Mesenchymal stem cell (in vitro differentiated cells and primary cell): ENCODE results near the gene SEMG1.

Source experiments
- DNase-seq: peaks from one replicate; pipeline ENCODE4 v3.0.0-alpha.2; 2013
- H2AFZ ChIP-seq: one replicate; pipeline ENCODE4 v1.6.1; 2013; ENCODE audit warnings: low read depth, mild to moderate bottlenecking, control low read depth, inconsistent platforms, low read length, moderate library complexity
- H2AK5ac ChIP-seq: 2 replicates; pipeline ENCODE4 v1.6.1; 2013; ENCODE audit warnings: low read length, moderate library complexity, mild to moderate bottlenecking, inconsistent platforms; ENCODE audit not compliant: severe bottlenecking
- H2BK120ac ChIP-seq: one replicate; pipeline ENCODE4 v1.6.1; 2013; ENCODE audit warnings: low read depth, mild to moderate bottlenecking, inconsistent platforms, low read length, moderate library complexity
- H2BK12ac ChIP-seq, 2 experiments: one replicate each; pipeline ENCODE4 v1.6.1; 2013; ENCODE audit warnings: inconsistent platforms in 2 of 2, low read length in 2 of 2, mild to moderate bottlenecking in 2 of 2, moderate library complexity in 2 of 2, control low read depth in 1 of 2
- H2BK15ac ChIP-seq: one replicate; pipeline ENCODE4 v1.6.1; 2013; ENCODE audit warnings: mild to moderate bottlenecking, low read depth, inconsistent platforms; ENCODE audit not compliant: poor library complexity, severe bottlenecking
- H2BK5ac ChIP-seq: 2 replicates; pipeline ENCODE4 v1.6.1; 2013; ENCODE audit warnings: low read depth, mild to moderate bottlenecking, low read length, control low read depth, inconsistent platforms; ENCODE audit not compliant: poor library complexity, severe bottlenecking
- H3K14ac ChIP-seq, 2 experiments: one replicate each; pipeline ENCODE4 v1.6.1; 2013; ENCODE audit warnings: inconsistent platforms in 2 of 2, low read length in 2 of 2, control low read depth in 1 of 2, mild to moderate bottlenecking in 1 of 2, moderate library complexity in 1 of 2
- H3K18ac ChIP-seq, 2 experiments: one replicate each; pipeline ENCODE4 v1.6.1; 2013; ENCODE audit warnings: inconsistent platforms in 2 of 2, low read length in 2 of 2, control low read depth in 1 of 2, low read depth in 1 of 2, mild to moderate bottlenecking in 1 of 2
- H3K23ac ChIP-seq, 2 experiments: one replicate each; pipeline ENCODE4 v1.6.1; 2013; ENCODE audit warnings: inconsistent platforms in 2 of 2, low read length in 2 of 2, mild to moderate bottlenecking in 2 of 2, moderate library complexity in 2 of 2, control low read depth in 1 of 2
- H3K27ac ChIP-seq: 2 replicates; pipeline ENCODE4 v1.5.1; 2013; ENCODE audit warnings: mild to moderate bottlenecking, moderate library complexity, low read length, control low read depth, inconsistent platforms; ENCODE audit not compliant: poor library complexity, severe bottlenecking
- H3K27me3 ChIP-seq, 2 experiments: 2 replicates each; pipeline versions ENCODE4 v1.6.1 to v1.7.0; 2013; ENCODE audit warnings: low read length in 2 of 2, mild to moderate bottlenecking in 2 of 2, moderate library complexity in 2 of 2, control low read depth in 1 of 2, inconsistent platforms in 1 of 2; ENCODE audit not compliant: control insufficient read depth in 1 of 2, insufficient read depth in 1 of 2
- H3K36me3 ChIP-seq, 2 experiments: 2 replicates each; pipeline versions ENCODE4 v1.6.1 to v1.7.0; 2013; ENCODE audit warnings: low read length in 2 of 2, control low read depth in 1 of 2, inconsistent platforms in 1 of 2, low read depth in 1 of 2, mild to moderate bottlenecking in 1 of 2; ENCODE audit not compliant: insufficient read depth in 2 of 2, control insufficient read depth in 1 of 2
- H3K4ac ChIP-seq, 2 experiments: one replicate each; pipeline ENCODE4 v1.6.1; 2013; ENCODE audit warnings: inconsistent platforms in 2 of 2, low read length in 2 of 2, mild to moderate bottlenecking in 2 of 2, moderate library complexity in 2 of 2, control low read depth in 1 of 2, low read depth in 1 of 2
- H3K4me1 ChIP-seq: 2 replicates; pipeline ENCODE4 v1.6.1; 2013; ENCODE audit warnings: low read depth, low read length, control low read depth; ENCODE audit not compliant: control insufficient read depth, insufficient read depth
- H3K4me2 ChIP-seq: 2 replicates; pipeline ENCODE4 v1.6.1; 2013; ENCODE audit warnings: low read length, mild to moderate bottlenecking, inconsistent platforms; ENCODE audit not compliant: poor library complexity, severe bottlenecking
- H3K4me3 ChIP-seq, 2 experiments: 2 replicates each; pipeline versions ENCODE4 v1.5.1 to v1.7.0; 2013; ENCODE audit warnings: low read length in 2 of 2, mild to moderate bottlenecking in 2 of 2, control low read depth in 1 of 2, low read depth in 1 of 2; ENCODE audit not compliant: insufficient read depth in 1 of 2
- H3K79me1 ChIP-seq: replicated peaks from 2 replicates; pipeline ENCODE4 v1.6.1; 2013; ENCODE audit warnings: mild to moderate bottlenecking, control low read depth, low read length, inconsistent platforms; ENCODE audit not compliant: poor library complexity, severe bottlenecking
- H3K9ac ChIP-seq: 2 replicates; pipeline ENCODE4 v1.7.0; 2013; ENCODE audit warnings: mild to moderate bottlenecking, low read length, moderate library complexity
- H3K9me3 ChIP-seq: 2 replicates; pipeline ENCODE4 v1.7.0; 2013; ENCODE audit warnings: mild to moderate bottlenecking, low read length; ENCODE audit not compliant: control insufficient read depth
- H4K8ac ChIP-seq: one replicate; pipeline ENCODE4 v1.6.1; 2013; ENCODE audit warnings: inconsistent platforms, mild to moderate bottlenecking, low read length, moderate library complexity
- H4K91ac ChIP-seq: one replicate; pipeline ENCODE4 v1.6.1; 2013; ENCODE audit warnings: mild to moderate bottlenecking, low read length, inconsistent platforms
- WGBS: methylation state at CpG from one replicate; pipeline ENCODE4 v1.1.7; 2013; ENCODE audit warnings: mixed read lengths; 5-methylcytosine and 5-hydroxymethylcytosine counted together

SEMG1 gene

DNA sequence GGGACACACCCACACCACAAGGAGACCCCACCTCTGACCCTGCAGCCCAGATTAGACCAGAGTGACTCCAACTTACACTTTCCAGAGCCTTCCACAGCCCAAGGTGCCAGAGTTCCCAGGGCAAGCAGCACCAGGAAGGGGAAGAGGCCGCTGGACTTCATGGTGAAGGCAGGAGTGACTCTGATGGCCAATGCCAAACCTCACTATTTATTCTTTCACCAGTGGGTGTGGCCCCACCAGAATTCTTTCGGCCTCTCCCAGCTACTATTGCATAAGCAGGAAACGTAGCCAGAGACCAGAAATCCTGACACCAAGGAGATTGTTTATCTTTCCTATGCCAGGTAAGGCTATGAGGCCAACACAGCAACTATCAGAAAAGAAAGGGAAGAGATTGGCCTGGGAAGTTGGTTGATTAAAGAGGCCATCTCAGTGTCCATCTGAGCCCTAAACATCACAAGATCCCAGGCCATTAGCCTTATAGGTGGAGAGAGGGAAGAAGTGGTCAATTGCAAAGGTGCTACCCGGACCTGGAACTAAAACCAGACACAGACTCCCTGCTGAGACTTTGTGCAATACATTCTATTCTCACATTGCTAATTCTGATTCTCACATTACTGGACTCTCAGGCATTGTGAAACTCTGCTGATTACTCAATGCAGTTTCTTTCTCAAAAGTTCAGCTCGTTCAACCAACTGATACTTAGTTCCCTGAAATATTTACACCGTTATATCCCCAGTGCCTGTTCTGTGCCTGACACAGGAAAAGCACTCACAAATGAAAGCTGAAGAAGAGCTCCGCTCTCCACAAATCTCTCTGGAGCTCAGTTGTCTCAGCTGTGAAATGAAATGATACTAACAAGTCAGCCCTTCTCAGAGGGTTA lies 47.8 kb downstream of the SEMG1 start, which contains the start of gene SLPI:
Gene SLPI (minus strand): TSS at position 182 of the 880 bp plus-strand sequence. CDS start 21 bp downstream, at position 161.
- Histone ChIP-seq H2BK12ac (no peak within 1 kb of the TSS), H3K9me3 (no peaks in the 10 kb centered on the region), H4K91ac (no peak within 1 kb of the TSS), H3K36me3 (no peaks in the 10 kb centered on the region), H2BK5ac (no peak within 1 kb of the TSS), H4K8ac (no peak within 1 kb of the TSS), H3K9ac (peak within 1 kb of the TSS; percentile 25), H3K4me2 (no peak within 1 kb of the TSS), H3K23ac (no peak within 1 kb of the TSS), H2BK15ac (no peak within 1 kb of the TSS), H3K79me1 (no peaks in the 10 kb centered on the region), H3K27ac (no peak within 1 kb of the TSS), H2AFZ (no peak within 1 kb of the TSS), H3K4ac (no peak within 1 kb of the TSS), H3K4me3 (peak within 1 kb of the TSS in 1 of 2 experiments; percentile 16), H3K14ac (no peak within 1 kb of the TSS), H2BK120ac (no peak within 1 kb of the TSS), H3K4me1 (no peaks in the 10 kb centered on the region), H3K18ac (no peak within 1 kb of the TSS), H3K27me3 (peaks cover 17 to 52% of the 10 kb centered on the region in 2 experiments), H2AK5ac (no peak within 1 kb of the TSS)
- peak; percentile 32 for DNase-seq
- WGBS: 60% methylated on average over 5 of the region's 7 CpGs

DNA sequence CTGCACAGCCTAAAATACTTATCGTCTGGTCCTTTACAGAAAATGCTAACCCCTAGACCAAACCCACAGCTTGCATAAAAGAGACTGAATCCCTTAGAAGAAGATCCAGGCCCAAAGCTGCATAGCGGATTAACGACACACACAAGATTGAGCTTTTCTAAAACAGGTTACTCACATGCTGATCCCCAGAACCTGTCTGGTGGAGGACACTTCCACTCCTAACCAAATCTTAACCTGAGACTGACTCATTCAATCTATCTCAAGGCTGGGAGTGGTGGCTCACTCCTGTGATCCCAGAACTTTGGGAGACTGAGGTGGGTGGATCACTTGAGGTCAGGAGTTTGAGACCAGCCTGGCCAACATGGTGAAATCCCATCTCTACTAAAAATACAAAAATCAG lies 50.3 kb downstream of the SEMG1 start:
- Histone ChIP-seq H3K9ac (no peak overlapping the region), H4K91ac (no peak overlapping the region), H4K8ac (no peak overlapping the region), H3K27me3 (peaks cover 16 to 63% of the 10 kb centered on the region in 2 experiments), H2AFZ (no peak overlapping the region), H3K4me2 (no peak overlapping the region), H3K9me3 (no peaks in the 10 kb centered on the region), H3K23ac (no peak overlapping the region), H2BK120ac (no peak overlapping the region), H3K79me1 (no peaks in the 10 kb centered on the region), H2AK5ac (no peak overlapping the region), H2BK12ac (no peak overlapping the region), H3K4me1 (no peaks in the 10 kb centered on the region), H2BK5ac (no peak overlapping the region), H3K4me3 (no peak overlapping the region), H3K27ac (no peak overlapping the region), H3K4ac (no peak overlapping the region), H2BK15ac (no peak overlapping the region), H3K14ac (no peak overlapping the region), H3K36me3 (no peaks in the 10 kb centered on the region), H3K18ac (no peak overlapping the region)
- no peak for DNase-seq
- whole genome bisulfite sequencing: 73% methylated on average over 3 of the region's 3 CpGs

DNA sequence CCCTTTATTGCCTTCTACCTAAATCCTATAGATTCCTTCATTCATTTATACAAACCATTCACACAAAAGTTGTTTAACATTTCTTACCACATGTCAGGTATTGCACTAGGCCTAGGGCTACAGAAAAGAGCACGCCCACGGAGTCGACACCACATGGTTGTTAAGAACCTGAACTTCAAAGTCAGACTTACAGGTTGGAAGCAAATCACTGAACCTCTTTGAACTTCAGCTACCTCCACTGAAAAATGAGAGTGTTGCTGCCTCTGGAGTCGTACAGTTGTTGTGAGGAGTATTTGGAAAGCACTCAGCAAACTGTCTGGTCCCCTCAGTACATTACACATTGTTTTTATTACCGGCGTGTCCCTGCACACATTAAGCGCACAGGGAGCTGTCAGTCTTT lies 50.9 kb downstream of the SEMG1 start:
- H3K4ac ChIP-seq: no peak overlapping the region

DNA sequence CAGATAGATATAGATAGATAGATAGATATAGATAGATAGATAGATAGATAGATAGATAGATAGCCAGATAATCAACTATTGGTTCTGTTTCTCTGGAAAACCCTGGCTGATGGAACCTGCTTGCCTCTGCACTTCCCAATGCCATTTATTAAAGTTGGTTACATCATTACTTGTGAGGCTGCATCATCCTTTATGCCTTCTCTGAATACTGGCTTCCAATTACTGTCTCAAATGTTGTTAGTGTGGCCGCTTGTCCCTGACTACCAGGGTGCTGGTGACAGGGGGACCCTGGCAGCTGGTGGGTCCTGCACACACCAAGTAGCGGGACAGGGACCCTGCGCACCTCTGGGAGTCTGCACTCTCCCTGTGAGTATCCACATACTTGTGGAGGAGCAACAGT lies 51.4 kb downstream of the SEMG1 start:
- H3K79me1 ChIP-seq: no peaks in the 10 kb centered on the region
- H3K23ac ChIP-seq: no peak overlapping the region
- H2BK12ac ChIP-seq: no peak overlapping the region
- H3K9ac ChIP-seq: no peak overlapping the region
- no peak overlapping the region for H2AK5ac ChIP-seq
- no peak overlapping the region for H2BK120ac ChIP-seq
- DNase-seq: no peak
- no peak overlapping the region for H4K8ac ChIP-seq
- H2BK15ac ChIP-seq: no peak overlapping the region
- H3K4me2 ChIP-seq: no peak overlapping the region
- no peak overlapping the region for H3K27ac ChIP-seq
- no peak overlapping the region for H3K4ac ChIP-seq
- no peaks in the 10 kb centered on the region for H3K4me1 ChIP-seq
- WGBS: 83% methylated on average over 2 of the region's 3 CpGs
- H3K4me3 ChIP-seq: no peak overlapping the region
- no peak overlapping the region for H2AFZ ChIP-seq
- H4K91ac ChIP-seq: no peak overlapping the region
- no peak overlapping the region for H2BK5ac ChIP-seq
- H3K36me3 ChIP-seq: no peaks in the 10 kb centered on the region
- no peak overlapping the region for H3K18ac ChIP-seq
- no peaks in the 10 kb centered on the region for H3K9me3 ChIP-seq
- H3K14ac ChIP-seq: no peak overlapping the region
- H3K27me3 ChIP-seq: peaks cover 17 to 63% of the 10 kb centered on the region in 2 experiments

More for the DNA sequence above, 50.9 kb downstream of the SEMG1 start:
- Histone ChIP-seq H3K79me1 (no peaks in the 10 kb centered on the region), H2BK5ac (no peak overlapping the region), H2AK5ac (no peak overlapping the region), H2BK12ac (no peak overlapping the region), H3K4me3 (no peak overlapping the region), H3K9me3 (no peaks in the 10 kb centered on the region), H2BK15ac (no peak overlapping the region), H3K27ac (no peak overlapping the region), H3K4me2 (no peak overlapping the region), H2AFZ (no peak overlapping the region), H2BK120ac (no peak overlapping the region), H4K8ac (no peak overlapping the region), H3K27me3 (peaks cover 17 to 63% of the 10 kb centered on the region in 2 experiments), H4K91ac (no peak overlapping the region), H3K23ac (no peak overlapping the region), H3K36me3 (no peaks in the 10 kb centered on the region), H3K18ac (no peak overlapping the region), H3K14ac (no peak overlapping the region), H3K9ac (no peak overlapping the region), H3K4me1 (no peaks in the 10 kb centered on the region)
- WGBS: 92% methylated on average over 7 of the region's 7 CpGs
- DNase-seq: no peak
